Keratinocyte (primary cell): ENCODE measurements around the gene THSD7B.

Source experiments
- EZH2 ChIP-seq: IDR thresholded peaks from one replicate; pipeline ENCODE4 v1.6.1; 2012; ENCODE audit warnings: inconsistent platforms, mild to moderate bottlenecking, low read length, moderate library complexity
- TF ChIP-seq, protein P1 (sequence below), 3 experiments: IDR thresholded peaks in 1 of 3; conservative IDR thresholded peaks in 1 of 3; optimal IDR thresholded peaks in 1 of 3; 2 replicates in 2 of 3; 3 replicates in 1 of 3; pipeline versions ENCODE3 to v1.5.1; 2011; ENCODE audit warnings: low read length in 3 of 3, mild to moderate bottlenecking in 3 of 3, moderate library complexity in 2 of 3, control low read depth in 1 of 3, inconsistent platforms in 1 of 3; ENCODE audit not compliant: insufficient read depth in 2 of 3; ENCODE audit errors: extremely low read depth in 1 of 3

- no peak for TF ChIP-seq EZH2
- TF ChIP-seq, protein P1, sequence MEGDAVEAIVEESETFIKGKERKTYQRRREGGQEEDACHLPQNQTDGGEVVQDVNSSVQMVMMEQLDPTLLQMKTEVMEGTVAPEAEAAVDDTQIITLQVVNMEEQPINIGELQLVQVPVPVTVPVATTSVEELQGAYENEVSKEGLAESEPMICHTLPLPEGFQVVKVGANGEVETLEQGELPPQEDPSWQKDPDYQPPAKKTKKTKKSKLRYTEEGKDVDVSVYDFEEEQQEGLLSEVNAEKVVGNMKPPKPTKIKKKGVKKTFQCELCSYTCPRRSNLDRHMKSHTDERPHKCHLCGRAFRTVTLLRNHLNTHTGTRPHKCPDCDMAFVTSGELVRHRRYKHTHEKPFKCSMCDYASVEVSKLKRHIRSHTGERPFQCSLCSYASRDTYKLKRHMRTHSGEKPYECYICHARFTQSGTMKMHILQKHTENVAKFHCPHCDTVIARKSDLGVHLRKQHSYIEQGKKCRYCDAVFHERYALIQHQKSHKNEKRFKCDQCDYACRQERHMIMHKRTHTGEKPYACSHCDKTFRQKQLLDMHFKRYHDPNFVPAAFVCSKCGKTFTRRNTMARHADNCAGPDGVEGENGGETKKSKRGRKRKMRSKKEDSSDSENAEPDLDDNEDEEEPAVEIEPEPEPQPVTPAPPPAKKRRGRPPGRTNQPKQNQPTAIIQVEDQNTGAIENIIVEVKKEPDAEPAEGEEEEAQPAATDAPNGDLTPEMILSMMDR (optimal IDR thresholded peaks at IDR 0.05 in 1 of 3, IDR thresholded peaks at IDR 0.05 in 1 of 3, conservative IDR thresholded peaks at IDR 0.05 in 1 of 3; ENCODE audit: extremely low read depth in 1 of 3, insufficient read depth in 2 of 3, low read length in 3 of 3) = no peak
Measured at GRCh38 chr2:137638932-137639331, 873.6 kb downstream of the THSD7B start.
